GM23338 (cell line): ENCODE measurements around the gene MPND. TPM values are rescaled to one million over a fixed set of nuclear protein-coding genes. Genes with fewer than 3 reads are reported as not detected.

Source experiments
- ATAC-seq: fragments of 200-7000 bp; cut with Tn5 transposase; 3 replicates; pipeline ENCODE4 v1.9.1; 2020
- DNase-seq: peaks from one replicate; pipeline ENCODE4 v3.0.0-alpha.2; 2015; ENCODE audit warnings: low spot score
- H2AFZ ChIP-seq: fragments of 200-600 bp; sonication (generic); 2 replicates; pipeline ENCODE4 v1.8.0; 2016; ENCODE audit warnings: antibody characterized with exemption, mild to moderate bottlenecking, moderate library complexity
- H3F3A ChIP-seq: fragments of 200-600 bp; sonication (generic); replicated peaks from 2 replicates; pipeline ENCODE4 v1.8.0; 2017; ENCODE audit warnings: antibody characterized with exemption, mixed run types, low read depth
- H3K27ac ChIP-seq: fragments of 200-600 bp; sonication (generic); 2 replicates; pipeline ENCODE4 v1.6.1; 2016; ENCODE audit warnings: low read depth
- H3K27me3 ChIP-seq: fragments of 200-600 bp; sonication (generic); 2 replicates; pipeline ENCODE4 v1.8.0; 2016; ENCODE audit warnings: mild to moderate bottlenecking, mixed run types, moderate library complexity; ENCODE audit not compliant: insufficient read depth
- H3K36me3 ChIP-seq: fragments of 200-600 bp; sonication (generic); 2 replicates; pipeline ENCODE4 v1.8.0; 2016; ENCODE audit warnings: mild to moderate bottlenecking; ENCODE audit not compliant: insufficient read depth
- H3K4me1 ChIP-seq: fragments of 200-600 bp; sonication (generic); 2 replicates; pipeline ENCODE4 v1.8.0; 2016; ENCODE audit warnings: mild to moderate bottlenecking, moderate library complexity; ENCODE audit not compliant: insufficient read depth
- H3K4me2 ChIP-seq: fragments of 200-600 bp; sonication (generic); 2 replicates; pipeline ENCODE4 v1.7.1; 2017; ENCODE audit warnings: mixed run types
- H3K4me3 ChIP-seq: fragments of 200-600 bp; sonication (generic); 2 replicates; pipeline ENCODE4 v1.6.1; 2016; ENCODE audit warnings: mixed run types
- H3K79me2 ChIP-seq: fragments of 200-600 bp; sonication (generic); replicated peaks from 2 replicates; pipeline ENCODE4 v1.8.0; 2017; ENCODE audit warnings: mild to moderate bottlenecking; ENCODE audit not compliant: insufficient read depth
- H3K9me2 ChIP-seq: fragments of 200-600 bp; sonication (generic); 2 replicates; pipeline ENCODE4 v1.8.0; 2017; ENCODE audit not compliant: insufficient read depth
- H4K20me1 ChIP-seq: fragments of 200-600 bp; sonication (generic); replicated peaks from 2 replicates; pipeline ENCODE4 v1.8.0; 2017; ENCODE audit warnings: mild to moderate bottlenecking; ENCODE audit not compliant: insufficient read depth
- H3K27ac Mint-ChIP-seq: 2 replicates; pipeline ENCODE4 v1.8.0; 2020; ENCODE audit warnings: inconsistent platforms, mild to moderate bottlenecking, moderate library complexity, mixed read lengths
- H3K27me3 Mint-ChIP-seq: 3 replicates; pipeline ENCODE4 v1.8.0; 2022; ENCODE audit warnings: low read depth, mild to moderate bottlenecking, moderate library complexity, mixed read lengths, inconsistent platforms; ENCODE audit not compliant: insufficient read depth, poor library complexity
- H3K36me3 Mint-ChIP-seq: 3 replicates; pipeline ENCODE4 v1.8.0; 2021; ENCODE audit warnings: low read depth, mild to moderate bottlenecking, inconsistent platforms, moderate library complexity, mixed read lengths
- H3K4me1 Mint-ChIP-seq: 3 replicates; pipeline ENCODE4 v1.8.0; 2020; ENCODE audit warnings: mild to moderate bottlenecking, inconsistent platforms, mixed read lengths
- H3K4me3 Mint-ChIP-seq: 3 replicates; pipeline ENCODE4 v1.8.0; 2021; ENCODE audit warnings: moderate library complexity, mild to moderate bottlenecking, inconsistent platforms, mixed read lengths
- H3K9me3 Mint-ChIP-seq: 3 replicates; pipeline ENCODE4 v1.8.0; 2020; ENCODE audit warnings: moderate library complexity, mild to moderate bottlenecking, inconsistent platforms, mixed read lengths
- CREB1 ChIP-seq: fragments of 250-450 bp; sonication (Bioruptor Pico); IDR thresholded peaks from 2 replicates; pipeline ENCODE4 v1.5.0; 2020; ENCODE audit warnings: low read depth, mild to moderate bottlenecking, moderate library complexity
- EZH2 ChIP-seq: fragments of 200-600 bp; sonication (generic); IDR thresholded peaks from one replicate; pipeline ENCODE4 v1.8.0; 2017; ENCODE audit warnings: antibody characterized with exemption, mild to moderate bottlenecking, low read depth; ENCODE audit not compliant: unreplicated experiment
- EZH2phosphoT487 ChIP-seq: fragments of 200-600 bp; sonication (generic); IDR thresholded peaks from one replicate; pipeline ENCODE4 v1.8.1; 2018; ENCODE audit warnings: antibody characterized with exemption; ENCODE audit not compliant: unreplicated experiment
- NANOG ChIP-seq: IDR thresholded peaks from 2 replicates; pipeline ENCODE4 v1.6.1; 2016; ENCODE audit warnings: antibody characterized with exemption, borderline replicate concordance
- POLR2AphosphoS5 ChIP-seq: IDR thresholded peaks from 2 replicates; pipeline ENCODE4 v1.6.1; 2016; ENCODE audit warnings: antibody characterized with exemption, low read depth
- STAT1 ChIP-seq: IDR thresholded peaks from one replicate; pipeline ENCODE4 v1.6.1; 2016; ENCODE audit warnings: antibody characterized with exemption; ENCODE audit not compliant: unreplicated experiment
- ZNF114 ChIP-seq: fragments of 250-450 bp; sonication (Bioruptor Pico); IDR thresholded peaks from 2 replicates; pipeline ENCODE4 v1.5.0; 2020; ENCODE audit warnings: mild to moderate bottlenecking, moderate library complexity
- polyA plus RNA-seq: library from polyadenylated mRNA; unstranded; fragments of >200 nt; fragmentation: Nextera tagmentation; extraction: Ambion mirVana; gene quantifications from 2 replicates; pipeline ENCODE4 v1.2.1, GENCODE V29; 2016
- total RNA-seq: library from RNA; depleted of rRNA; stranded (reverse); fragments of >200 nt; shearing (Covaris generic); gene quantifications from 2 replicates; pipeline ENCODE4 v1.2.3, GENCODE V29; 2014
- TF ChIP-seq, protein P1 (sequence below): fragments of 250-450 bp; sonication (Bioruptor Pico); IDR thresholded peaks from 2 replicates; pipeline ENCODE4 v1.5.0; 2020; ENCODE audit warnings: mild to moderate bottlenecking, moderate library complexity
- TF ChIP-seq, protein P2 (sequence below): IDR thresholded peaks from 2 replicates; pipeline ENCODE4 v1.6.1; 2016; ENCODE audit warnings: antibody characterized with exemption

MPND gene
- total and polyA plus RNA-seq, 2 experiments from 2014 or later = 11.8 to 15.6 TPM

DNA sequence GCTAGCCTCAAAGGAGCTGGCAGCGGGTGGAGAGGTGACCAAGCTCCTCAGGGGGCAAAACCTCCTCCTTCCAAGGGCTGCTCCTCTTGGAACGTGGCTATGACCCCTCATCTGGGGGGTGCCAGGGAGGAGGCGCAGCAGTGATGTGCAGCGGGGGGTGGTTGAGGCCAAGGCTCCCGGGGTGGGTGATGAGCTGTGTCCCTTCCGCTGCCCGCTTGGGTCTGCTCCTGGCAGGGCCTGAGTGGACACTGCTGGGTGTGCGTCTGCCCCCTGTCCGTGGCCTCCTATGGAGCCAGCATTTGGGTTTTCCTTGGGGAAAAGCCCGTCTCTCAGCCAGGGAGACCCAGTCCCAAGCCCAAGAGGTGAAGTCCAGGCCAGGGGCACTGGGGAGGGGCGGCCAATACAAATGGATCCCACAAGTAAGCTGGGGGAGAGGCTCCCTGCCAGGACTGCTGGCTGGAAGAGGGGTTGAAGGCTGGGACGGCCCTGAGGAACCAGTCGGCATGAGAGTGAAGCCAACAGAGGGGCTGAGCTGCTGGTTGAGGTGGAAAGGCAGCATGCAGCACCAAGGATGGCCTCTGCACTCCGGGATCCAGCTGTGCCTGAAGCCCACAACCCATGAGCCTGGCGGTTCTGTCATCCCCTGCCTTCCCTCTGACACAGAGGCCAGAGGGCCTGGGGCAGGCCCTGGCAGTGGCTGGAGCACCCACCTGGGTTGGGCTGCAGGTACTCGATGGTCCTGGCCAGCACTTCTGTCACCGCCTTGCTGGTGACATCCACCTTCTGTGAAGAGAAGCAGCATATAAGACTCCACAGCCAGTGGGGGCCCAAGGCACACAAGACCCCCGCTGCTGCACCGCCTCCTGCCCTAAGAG is 22.7 kb downstream of the MPND start (continued):
- TF ChIP-seq CREB1 (CRISPR knock-in tag) = no peak
- TF ChIP-seq, protein P1, sequence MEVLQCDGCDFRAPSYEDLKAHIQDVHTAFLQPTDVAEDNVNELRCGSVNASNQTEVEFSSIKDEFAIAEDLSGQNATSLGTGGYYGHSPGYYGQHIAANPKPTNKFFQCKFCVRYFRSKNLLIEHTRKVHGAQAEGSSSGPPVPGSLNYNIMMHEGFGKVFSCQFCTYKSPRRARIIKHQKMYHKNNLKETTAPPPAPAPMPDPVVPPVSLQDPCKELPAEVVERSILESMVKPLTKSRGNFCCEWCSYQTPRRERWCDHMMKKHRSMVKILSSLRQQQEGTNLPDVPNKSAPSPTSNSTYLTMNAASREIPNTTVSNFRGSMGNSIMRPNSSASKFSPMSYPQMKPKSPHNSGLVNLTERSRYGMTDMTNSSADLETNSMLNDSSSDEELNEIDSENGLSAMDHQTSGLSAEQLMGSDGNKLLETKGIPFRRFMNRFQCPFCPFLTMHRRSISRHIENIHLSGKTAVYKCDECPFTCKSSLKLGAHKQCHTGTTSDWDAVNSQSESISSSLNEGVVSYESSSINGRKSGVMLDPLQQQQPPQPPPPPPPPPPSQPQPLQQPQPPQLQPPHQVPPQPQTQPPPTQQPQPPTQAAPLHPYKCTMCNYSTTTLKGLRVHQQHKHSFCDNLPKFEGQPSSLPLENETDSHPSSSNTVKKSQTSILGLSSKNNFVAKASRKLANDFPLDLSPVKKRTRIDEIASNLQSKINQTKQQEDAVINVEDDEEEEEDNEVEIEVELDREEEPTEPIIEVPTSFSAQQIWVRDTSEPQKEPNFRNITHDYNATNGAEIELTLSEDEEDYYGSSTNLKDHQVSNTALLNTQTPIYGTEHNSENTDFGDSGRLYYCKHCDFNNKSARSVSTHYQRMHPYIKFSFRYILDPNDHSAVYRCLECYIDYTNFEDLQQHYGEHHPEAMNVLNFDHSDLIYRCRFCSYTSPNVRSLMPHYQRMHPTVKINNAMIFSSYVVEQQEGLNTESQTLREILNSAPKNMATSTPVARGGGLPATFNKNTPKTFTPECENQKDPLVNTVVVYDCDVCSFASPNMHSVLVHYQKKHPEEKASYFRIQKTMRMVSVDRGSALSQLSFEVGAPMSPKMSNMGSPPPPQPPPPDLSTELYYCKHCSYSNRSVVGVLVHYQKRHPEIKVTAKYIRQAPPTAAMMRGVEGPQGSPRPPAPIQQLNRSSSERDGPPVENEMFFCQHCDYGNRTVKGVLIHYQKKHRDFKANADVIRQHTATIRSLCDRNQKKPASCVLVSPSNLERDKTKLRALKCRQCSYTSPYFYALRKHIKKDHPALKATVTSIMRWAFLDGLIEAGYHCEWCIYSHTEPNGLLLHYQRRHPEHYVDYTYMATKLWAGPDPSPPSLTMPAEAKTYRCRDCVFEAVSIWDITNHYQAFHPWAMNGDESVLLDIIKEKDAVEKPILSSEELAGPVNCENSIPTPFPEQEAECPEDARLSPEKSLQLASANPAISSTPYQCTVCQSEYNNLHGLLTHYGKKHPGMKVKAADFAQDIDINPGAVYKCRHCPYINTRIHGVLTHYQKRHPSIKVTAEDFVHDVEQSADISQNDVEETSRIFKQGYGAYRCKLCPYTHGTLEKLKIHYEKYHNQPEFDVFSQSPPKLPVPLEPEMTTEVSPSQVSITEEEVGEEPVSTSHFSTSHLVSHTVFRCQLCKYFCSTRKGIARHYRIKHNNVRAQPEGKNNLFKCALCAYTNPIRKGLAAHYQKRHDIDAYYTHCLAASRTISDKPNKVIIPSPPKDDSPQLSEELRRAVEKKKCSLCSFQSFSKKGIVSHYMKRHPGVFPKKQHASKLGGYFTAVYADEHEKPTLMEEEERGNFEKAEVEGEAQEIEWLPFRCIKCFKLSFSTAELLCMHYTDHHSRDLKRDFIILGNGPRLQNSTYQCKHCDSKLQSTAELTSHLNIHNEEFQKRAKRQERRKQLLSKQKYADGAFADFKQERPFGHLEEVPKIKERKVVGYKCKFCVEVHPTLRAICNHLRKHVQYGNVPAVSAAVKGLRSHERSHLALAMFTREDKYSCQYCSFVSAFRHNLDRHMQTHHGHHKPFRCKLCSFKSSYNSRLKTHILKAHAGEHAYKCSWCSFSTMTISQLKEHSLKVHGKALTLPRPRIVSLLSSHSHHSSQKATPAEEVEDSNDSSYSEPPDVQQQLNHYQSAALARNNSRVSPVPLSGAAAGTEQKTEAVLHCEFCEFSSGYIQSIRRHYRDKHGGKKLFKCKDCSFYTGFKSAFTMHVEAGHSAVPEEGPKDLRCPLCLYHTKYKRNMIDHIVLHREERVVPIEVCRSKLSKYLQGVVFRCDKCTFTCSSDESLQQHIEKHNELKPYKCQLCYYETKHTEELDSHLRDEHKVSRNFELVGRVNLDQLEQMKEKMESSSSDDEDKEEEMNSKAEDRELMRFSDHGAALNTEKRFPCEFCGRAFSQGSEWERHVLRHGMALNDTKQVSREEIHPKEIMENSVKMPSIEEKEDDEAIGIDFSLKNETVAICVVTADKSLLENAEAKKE (CRISPR knock-in tag) = no peak

DNA sequence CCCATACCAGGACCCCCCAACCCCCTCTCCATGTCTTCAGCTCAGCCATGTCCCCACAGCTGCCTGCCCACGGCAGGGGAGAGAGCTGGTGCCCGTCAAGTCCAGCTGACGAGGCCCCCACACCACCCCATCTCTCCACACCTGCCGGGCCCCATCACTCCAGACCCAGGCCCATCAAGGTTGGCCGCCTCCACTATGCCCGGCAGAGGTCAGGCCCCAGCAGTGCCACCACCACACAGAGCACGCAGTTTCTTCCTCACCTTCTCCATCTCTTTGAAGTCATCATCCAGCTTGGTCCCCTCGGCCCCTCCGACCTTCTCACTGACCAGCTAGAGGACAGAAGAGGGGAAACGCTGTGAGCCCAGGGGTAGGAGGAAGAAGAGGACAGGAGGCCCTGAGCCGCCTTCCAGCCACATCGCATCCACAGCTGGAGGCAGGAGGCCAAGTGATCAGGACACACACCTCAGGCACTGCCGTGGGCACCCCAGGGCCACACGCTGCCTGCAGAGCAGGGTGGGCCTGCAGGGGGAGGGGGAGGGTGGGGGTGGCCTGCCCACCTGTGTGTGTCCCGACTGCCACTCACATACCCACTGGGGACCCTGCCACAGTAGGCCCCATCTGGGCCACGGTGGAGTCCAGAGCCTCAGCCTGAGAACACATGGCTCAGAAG is 23.4 kb downstream of the MPND start:
- H3K27ac Mint-ChIP-seq = no peak overlapping the region
- TF ChIP-seq, protein P2, sequence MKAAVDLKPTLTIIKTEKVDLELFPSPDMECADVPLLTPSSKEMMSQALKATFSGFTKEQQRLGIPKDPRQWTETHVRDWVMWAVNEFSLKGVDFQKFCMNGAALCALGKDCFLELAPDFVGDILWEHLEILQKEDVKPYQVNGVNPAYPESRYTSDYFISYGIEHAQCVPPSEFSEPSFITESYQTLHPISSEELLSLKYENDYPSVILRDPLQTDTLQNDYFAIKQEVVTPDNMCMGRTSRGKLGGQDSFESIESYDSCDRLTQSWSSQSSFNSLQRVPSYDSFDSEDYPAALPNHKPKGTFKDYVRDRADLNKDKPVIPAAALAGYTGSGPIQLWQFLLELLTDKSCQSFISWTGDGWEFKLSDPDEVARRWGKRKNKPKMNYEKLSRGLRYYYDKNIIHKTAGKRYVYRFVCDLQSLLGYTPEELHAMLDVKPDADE = no peak
- TF ChIP-seq POLR2AphosphoS5 (no peak), STAT1 (no peak), ZNF114 (no peak), NANOG (no peak), EZH2phosphoT487 (no peak), EZH2 (no peak)

More for the DNA sequence above, 23.4 kb downstream of the MPND start:
- Histone ChIP-seq H3K9me2 (no peaks in the 10 kb centered on the region), H2AFZ (no peak overlapping the region), H3K27me3 (no peaks in the 10 kb centered on the region), H3K36me3 (no peaks in the 10 kb centered on the region), H3F3A (peaks cover 13% of the 10 kb centered on the region; the same call in 1 of the 2 replicates), H3K4me3 (no peak overlapping the region), H3K79me2 (peaks cover 13% of the 10 kb centered on the region; the same call in 1 of the 2 replicates), H3K27ac (no peak overlapping the region), H3K4me1 (peaks cover 10% of the 10 kb centered on the region), H3K4me2 (no peak overlapping the region), H4K20me1 (peaks cover 11% of the 10 kb centered on the region; the same call in 1 of the 2 replicates)
- DNase-seq = no peak
- peaks cover 10% of the 10 kb centered on the region; the same call in 2 of the 3 replicates for H3K36me3 Mint-ChIP-seq
- no peak overlapping the region for H3K4me3 Mint-ChIP-seq
- ATAC-seq = no peak
- H3K27me3 Mint-ChIP-seq = peaks cover 33% of the 10 kb centered on the region
- H3K4me1 Mint-ChIP-seq = peaks cover 23% of the 10 kb centered on the region
- no peaks in the 10 kb centered on the region for H3K9me3 Mint-ChIP-seq
